RWPE2 (cell line): Measurements from ENCODE around the gene ARHGAP4.

Source experiments
- ATAC-seq: fragments of 200-7000 bp; cut with Tn5 transposase; 3 replicates; pipeline ENCODE4 v1.9.1; 2021; ENCODE audit warnings: low read depth
- DNase-seq: peaks from one replicate; pipeline ENCODE4 v3.0.0-alpha.2; 2020; ENCODE audit warnings: low spot score
- H3K27ac ChIP-seq: fragments of 450-650 bp; 2 replicates; pipeline ENCODE4 v1.5.1; 2017; ENCODE audit warnings: mild to moderate bottlenecking; ENCODE audit not compliant: poor library complexity, severe bottlenecking
- H3K27me3 ChIP-seq: fragments of 250-450 bp; sonication (Bioruptor Pico); 2 replicates; pipeline ENCODE4 v1.5.1; 2021; ENCODE audit warnings: mild to moderate bottlenecking, moderate library complexity; ENCODE audit not compliant: insufficient read depth, poor library complexity, severe bottlenecking
- H3K36me3 ChIP-seq: fragments of 250-450 bp; sonication (Bioruptor Pico); 2 replicates; pipeline ENCODE4 v1.5.1; 2020; ENCODE audit warnings: low read depth, mild to moderate bottlenecking, moderate library complexity
- H3K4me1 ChIP-seq: fragments of 250-450 bp; sonication (Bioruptor Pico); 2 replicates; pipeline ENCODE4 v1.5.1; 2021; ENCODE audit warnings: mild to moderate bottlenecking, moderate library complexity; ENCODE audit not compliant: insufficient read depth, poor library complexity, severe bottlenecking
- H3K4me3 ChIP-seq: fragments of 250-450 bp; sonication (Bioruptor Pico); 2 replicates; pipeline ENCODE4 v1.5.1; 2021; ENCODE audit warnings: mild to moderate bottlenecking, moderate library complexity; ENCODE audit not compliant: severe bottlenecking
- H3K9me3 ChIP-seq: fragments of 250-450 bp; sonication (Bioruptor Pico); 2 replicates; pipeline ENCODE4 v1.5.1; 2021; ENCODE audit warnings: mild to moderate bottlenecking, moderate library complexity; ENCODE audit not compliant: severe bottlenecking
- TF ChIP-seq, protein P1 (sequence below): fragments of 450-650 bp; IDR thresholded peaks from one replicate; pipeline ENCODE4 v1.5.1; 2017; ENCODE audit warnings: mild to moderate bottlenecking, moderate library complexity; ENCODE audit not compliant: poor library complexity, severe bottlenecking

ARHGAP4 gene

GRCh38 chrX:153953892-153954557, 28.0 kb upstream of the ARHGAP4 start:
- no peak overlapping the region for H3K27ac ChIP-seq
- no peaks in the 10 kb centered on the region for H3K4me1 ChIP-seq
- no peak overlapping the region for H3K4me3 ChIP-seq
- no peaks in the 10 kb centered on the region for H3K9me3 ChIP-seq
- H3K36me3 ChIP-seq: peaks cover 63% of the 10 kb centered on the region
- H3K27me3 ChIP-seq: no peaks in the 10 kb centered on the region
- DNase-seq: no peak
- TF ChIP-seq, protein P1, sequence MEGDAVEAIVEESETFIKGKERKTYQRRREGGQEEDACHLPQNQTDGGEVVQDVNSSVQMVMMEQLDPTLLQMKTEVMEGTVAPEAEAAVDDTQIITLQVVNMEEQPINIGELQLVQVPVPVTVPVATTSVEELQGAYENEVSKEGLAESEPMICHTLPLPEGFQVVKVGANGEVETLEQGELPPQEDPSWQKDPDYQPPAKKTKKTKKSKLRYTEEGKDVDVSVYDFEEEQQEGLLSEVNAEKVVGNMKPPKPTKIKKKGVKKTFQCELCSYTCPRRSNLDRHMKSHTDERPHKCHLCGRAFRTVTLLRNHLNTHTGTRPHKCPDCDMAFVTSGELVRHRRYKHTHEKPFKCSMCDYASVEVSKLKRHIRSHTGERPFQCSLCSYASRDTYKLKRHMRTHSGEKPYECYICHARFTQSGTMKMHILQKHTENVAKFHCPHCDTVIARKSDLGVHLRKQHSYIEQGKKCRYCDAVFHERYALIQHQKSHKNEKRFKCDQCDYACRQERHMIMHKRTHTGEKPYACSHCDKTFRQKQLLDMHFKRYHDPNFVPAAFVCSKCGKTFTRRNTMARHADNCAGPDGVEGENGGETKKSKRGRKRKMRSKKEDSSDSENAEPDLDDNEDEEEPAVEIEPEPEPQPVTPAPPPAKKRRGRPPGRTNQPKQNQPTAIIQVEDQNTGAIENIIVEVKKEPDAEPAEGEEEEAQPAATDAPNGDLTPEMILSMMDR: peak; percentile 0
- ATAC-seq: no peak

- 0 out of 3 replicates have a peak, but pooled peaks have one; percentile 22 for ATAC-seq
Observed at GRCh38 chrX:153953342-153953830, 27.3 kb upstream of the ARHGAP4 start.

DNA sequence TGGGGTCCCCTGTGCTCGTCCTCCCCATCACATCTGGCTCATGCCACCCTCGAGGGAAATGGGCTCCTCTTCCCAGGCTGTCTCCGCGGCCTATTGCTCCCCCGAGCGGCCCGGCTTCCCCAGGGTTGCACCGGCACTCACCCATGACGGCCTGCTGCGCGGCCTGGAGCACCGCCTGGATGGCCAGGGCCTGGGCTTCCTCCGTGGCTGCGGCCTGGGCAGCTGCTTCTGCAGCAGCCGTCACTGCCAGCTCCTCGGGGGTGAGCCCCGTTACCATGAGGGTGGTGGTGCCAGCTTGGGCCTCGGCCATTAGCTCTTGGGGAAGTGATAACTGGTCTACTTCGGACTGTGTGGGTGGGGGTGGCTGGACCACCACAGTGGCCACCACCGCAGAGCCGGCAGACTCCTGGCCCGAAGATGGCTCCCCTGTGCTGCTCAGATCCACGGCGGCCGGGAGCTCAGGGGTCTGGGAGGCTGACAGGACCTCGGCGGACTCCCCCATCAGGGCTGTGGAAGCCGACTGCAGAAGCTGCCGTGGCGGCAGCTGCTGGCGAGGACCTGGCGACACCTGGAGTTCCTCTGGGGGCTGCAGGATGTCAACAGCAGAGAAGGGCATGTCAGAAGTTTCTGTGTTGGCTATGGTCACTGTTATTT, 26.4 kb upstream of the ARHGAP4 start:
- Histone ChIP-seq H3K4me3 (no peak overlapping the region), H3K9me3 (no peaks in the 10 kb centered on the region), H3K27me3 (no peaks in the 10 kb centered on the region), H3K36me3 (peaks cover 58% of the 10 kb centered on the region), H3K27ac (no peak overlapping the region), H3K4me1 (no peaks in the 10 kb centered on the region)
- TF ChIP-seq, protein P1: no peak
- no peak for ATAC-seq
- no peak for DNase-seq

More at GRCh38 chrX:153953342-153953830, 27.3 kb upstream of the ARHGAP4 start:
- peaks cover 61% of the 10 kb centered on the region for H3K36me3 ChIP-seq
- H3K4me1 ChIP-seq: no peaks in the 10 kb centered on the region
- no peak overlapping the region for H3K4me3 ChIP-seq
- no peaks in the 10 kb centered on the region for H3K27me3 ChIP-seq
- H3K9me3 ChIP-seq: no peaks in the 10 kb centered on the region
- DNase-seq: no peak
- no peak overlapping the region for H3K27ac ChIP-seq
- TF ChIP-seq, protein P1: peak; percentile 54

DNA sequence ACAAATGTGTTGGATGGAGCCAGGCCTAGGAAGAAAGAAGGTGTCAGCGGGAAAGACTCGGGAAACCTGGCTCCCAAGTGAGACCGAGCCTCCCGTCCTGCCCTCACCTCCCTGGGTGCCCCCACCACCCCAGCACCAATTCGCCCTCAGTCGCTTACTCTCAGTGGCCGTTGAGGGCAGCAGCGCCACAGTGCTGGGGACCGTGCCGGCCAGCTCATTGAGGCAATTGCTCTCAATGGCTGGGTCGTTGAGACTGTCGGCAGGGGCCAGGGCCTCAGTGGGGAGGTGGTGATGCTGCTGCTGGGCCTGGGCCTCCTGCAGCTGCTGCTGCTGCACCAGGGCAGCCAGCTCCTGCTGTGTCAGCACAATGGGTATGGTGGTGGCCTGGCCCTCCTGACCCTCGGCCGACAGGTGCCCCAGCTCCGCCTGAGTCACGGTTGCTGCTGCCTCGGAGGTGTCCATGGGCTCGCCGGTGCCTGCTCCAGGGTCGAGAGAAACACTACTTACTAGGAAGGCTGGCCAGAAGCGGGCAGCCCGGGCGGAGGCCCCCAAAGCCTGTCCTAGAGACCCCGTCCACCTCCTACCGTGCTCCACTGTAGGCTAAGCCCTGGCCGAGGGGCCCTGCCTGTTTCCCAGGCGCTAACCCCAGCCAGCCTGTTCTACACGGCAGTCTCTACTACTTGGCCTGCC, 25.8 kb upstream of the ARHGAP4 start:
- H3K27ac ChIP-seq: no peak overlapping the region
- TF ChIP-seq, protein P1: no peak

More for the DNA sequence above, 25.8 kb upstream of the ARHGAP4 start:
- H3K4me1 ChIP-seq: no peaks in the 10 kb centered on the region
- ATAC-seq (no peak), DNase-seq (no peak)
- H3K4me3 ChIP-seq: no peak overlapping the region
- no peaks in the 10 kb centered on the region for H3K27me3 ChIP-seq
- peaks cover 58% of the 10 kb centered on the region for H3K36me3 ChIP-seq
- H3K9me3 ChIP-seq: no peaks in the 10 kb centered on the region
